K562 (cell line): ENCODE results near the gene ABCF3. TPM values are rescaled to one million over a fixed set of nuclear protein-coding genes. Genes with fewer than 3 reads are reported as not detected.

Source experiments
- ARID4B ChIP-seq: sonication (generic); formaldehyde crosslinking; IDR thresholded peaks from 2 replicates; pipeline ENCODE4 v1.8.0; 2022; ENCODE audit warnings: mild to moderate bottlenecking, missing genetic modification reagents
- DNMT1 ChIP-seq: fragments of 450-650 bp; IDR thresholded peaks from 2 replicates; pipeline ENCODE4 v1.6.1; 2016; ENCODE audit warnings: antibody characterized with exemption, mild to moderate bottlenecking
- MAFG ChIP-seq: fragments of 450-650 bp; conservative IDR thresholded peaks from 2 replicates; pipeline ENCODE4 v1.6.1; 2016; ENCODE audit warnings: missing genetic modification characterization, missing compliant biosample characterization
- MBD1 ChIP-seq: fragments of 250-450 bp; sonication (Bioruptor Pico); IDR thresholded peaks from 2 replicates; pipeline ENCODE4 v1.8.0; 2022; ENCODE audit warnings: inconsistent platforms
- MECOM ChIP-seq: fragments of 250-450 bp; sonication (Bioruptor Pico); IDR thresholded peaks from 2 replicates; pipeline ENCODE4 v1.8.0; 2022; ENCODE audit warnings: inconsistent platforms
- PML ChIP-seq: IDR thresholded peaks from 2 replicates; pipeline ENCODE4 v1.6.1; 2012; ENCODE audit warnings: low read length, inconsistent platforms
- PRDM10 ChIP-seq: fragments of 450-650 bp; IDR thresholded peaks from 2 replicates; pipeline ENCODE4 v1.6.1; 2018; ENCODE audit not compliant: partially characterized antibody
- RERE ChIP-seq: sonication (generic); formaldehyde crosslinking; IDR thresholded peaks from 2 replicates; pipeline ENCODE4 v1.8.0; 2023; ENCODE audit warnings: missing genetic modification reagents, mild to moderate bottlenecking, borderline replicate concordance
- XRCC4 ChIP-seq: IDR thresholded peaks from one replicate; pipeline ENCODE4 v1.6.1; 2011; ENCODE audit not compliant: insufficient read depth, insufficient read length; ENCODE audit errors: extremely low read depth
- ZNF347 ChIP-seq: fragments of 450-650 bp; formaldehyde crosslinking; IDR thresholded peaks from 2 replicates; pipeline ENCODE4 v1.4.0; 2020; ENCODE audit warnings: low read depth, mild to moderate bottlenecking, moderate library complexity
- polyA plus RNA-seq, 8 experiments: library from polyadenylated mRNA; depleted of rRNA in 4 of 8; stranded (reverse) in 5 of 8; unstranded in 3 of 8; fragments of >200 nt; fragmentation: Nextera tagmentation in 2 of 8; fragmentation: Illumina TruSeq in 1 of 8; extraction: Ambion mirVana in 2 of 8; extraction: Trizol in 1 of 8; gene quantifications; 2 replicates each; pipeline versions ENCODE4 v1.2.1 to v1.2.3, GENCODE V29; 2011 to 2014; ENCODE audit warnings: inconsistent platforms in 1 of 8, missing spikeins in 1 of 8
- total RNA-seq, 7 experiments: library from RNA; depleted of rRNA in 6 of 7; stranded (reverse); fragments of >200 nt in 6 of 7; fragmentation: Illumina TruSeq in 2 of 7; extraction: Trizol in 2 of 7; gene quantifications; 2 replicates each; pipeline versions ENCODE4 v1.2.1 to v1.2.3, GENCODE V29; 2011 to 2021; ENCODE audit warnings: low replicate concordance in 1 of 7

ABCF3 gene
- total and polyA plus RNA-seq, 9 of the 15 experiments (the other 6 are each of a cell fraction or from before 2014, with no cell fraction given): 6.7 to 77.9 (median 45.1) TPM

- TF ChIP-seq ARID4B (peak; percentile 43; the same call in 1 of the 2 replicates), XRCC4 (no peak), MBD1 (CRISPR knock-in tag) (no peak), ZNF347 (CRISPR knock-in tag) (no peak), RERE (CRISPR knock-in tag) (no peak), MAFG (tag) (no peak), PML (peak; percentile 63; the same call in 1 of the 2 replicates), MECOM (no peak), DNMT1 (no peak), PRDM10 (no peak)
Observed at GRCh38 chr3:184174646-184175492, 11.1 kb upstream of the ABCF3 start, which contains the start of gene AP2M1 (continued).
